HTR-8/SVneo (cell line): ENCODE results near the gene DNAI1.
"Not testable (repeated sequence)": the region's sequence is repeated elsewhere in the genome, so short reads cannot be mapped to it uniquely, and the experiment has no call there.

Experiments used
- DNase-seq: peaks from one replicate; pipeline ENCODE4 v3.0.0; 2011; ENCODE audit warnings: low spot score, mixed read lengths; ENCODE audit not compliant: insufficient read length
- FAIRE-seq: peaks from 2 replicates; lab custom pipeline; 2011; peaks lifted over from hg19 to GRCh38; lab: Jason Lieb, UNC

The DNAI1 gene

DNA sequence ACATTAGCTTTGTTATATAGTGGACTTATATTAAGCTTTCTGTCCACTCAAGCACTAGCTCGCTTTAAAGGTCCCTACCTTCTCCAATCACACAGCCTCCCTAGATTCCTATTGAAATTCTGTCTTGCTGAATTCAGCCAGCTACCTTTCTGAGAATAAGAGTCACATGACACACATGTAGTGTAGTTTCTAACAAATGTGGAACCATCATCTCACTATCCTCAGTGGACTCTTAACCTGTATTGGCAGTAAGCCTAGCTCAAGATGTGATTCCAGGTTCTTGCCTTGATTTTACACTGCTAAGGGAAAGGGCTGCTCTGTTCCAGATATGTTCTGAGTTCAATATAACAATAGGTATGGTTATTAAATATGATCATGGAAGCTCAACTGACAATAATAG, 11.7 kb upstream of the DNAI1 start:
- no peak for DNase-seq
- FAIRE-seq, result no peak

DNA sequence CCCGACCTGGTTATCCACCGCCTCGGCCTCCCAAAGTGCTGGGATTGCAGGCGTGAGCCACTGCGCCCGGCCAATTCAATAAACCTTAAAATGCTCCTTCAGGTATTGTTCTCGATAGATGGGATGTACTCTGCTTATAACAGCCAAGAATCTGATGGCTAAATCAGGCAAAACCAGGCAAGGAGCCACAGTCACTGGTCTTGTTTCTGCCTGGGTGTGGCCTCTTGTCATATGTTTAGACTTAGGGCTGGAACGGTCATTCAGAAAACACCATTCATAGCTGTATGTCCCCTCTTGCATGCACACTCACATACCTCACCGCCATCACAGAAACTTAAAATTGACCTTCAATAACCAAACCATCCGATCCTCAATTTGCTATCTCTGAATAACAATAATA, 8.0 kb upstream of the DNAI1 start:
- no peak for FAIRE-seq
- no peak for DNase-seq

DNA sequence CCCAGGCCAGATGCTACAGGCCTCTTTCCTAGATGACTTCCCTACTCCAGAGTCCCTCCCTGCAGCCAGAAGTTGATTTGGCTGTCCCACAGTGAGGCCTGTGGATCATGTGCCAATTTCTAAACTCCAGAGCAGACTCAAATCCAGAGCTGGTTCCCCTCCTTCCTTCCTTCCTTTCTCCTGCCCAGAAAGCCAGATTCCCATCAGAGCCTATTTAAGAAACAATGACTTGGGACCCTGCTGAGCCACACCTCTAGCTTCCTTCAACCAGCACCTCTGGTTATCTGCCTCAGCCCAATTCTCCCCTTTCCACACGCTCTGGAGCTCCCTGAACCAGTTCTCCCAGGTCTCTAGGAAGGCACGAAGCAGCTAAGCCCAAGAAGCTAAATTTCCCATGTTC, 7.5 kb upstream of the DNAI1 start:
- FAIRE-seq, result no peak

DNA sequence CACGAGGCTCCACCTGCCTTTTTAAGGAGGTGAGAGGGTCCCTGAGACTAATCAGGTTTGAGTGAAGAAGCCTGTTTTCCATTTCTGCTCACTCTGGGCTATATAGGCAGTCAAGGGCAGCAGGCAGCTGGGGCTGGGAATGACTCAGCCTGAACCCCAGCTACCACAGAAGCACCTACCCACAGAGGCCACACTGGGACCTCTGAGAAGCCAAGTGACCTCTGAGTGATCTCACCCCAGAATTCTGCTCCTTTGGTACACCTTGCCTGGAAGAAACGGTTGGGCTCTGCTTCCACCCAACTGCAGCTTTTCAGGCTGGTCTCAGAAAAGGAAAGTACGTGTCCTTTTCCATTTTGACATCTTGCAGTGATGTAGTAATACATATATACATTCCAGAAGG, 7.1 kb upstream of the DNAI1 start:
- FAIRE-seq (no peak), DNase-seq (no peak)

More for the DNA sequence above, 7.5 kb upstream of the DNAI1 start:
- no peak for DNase-seq

DNA sequence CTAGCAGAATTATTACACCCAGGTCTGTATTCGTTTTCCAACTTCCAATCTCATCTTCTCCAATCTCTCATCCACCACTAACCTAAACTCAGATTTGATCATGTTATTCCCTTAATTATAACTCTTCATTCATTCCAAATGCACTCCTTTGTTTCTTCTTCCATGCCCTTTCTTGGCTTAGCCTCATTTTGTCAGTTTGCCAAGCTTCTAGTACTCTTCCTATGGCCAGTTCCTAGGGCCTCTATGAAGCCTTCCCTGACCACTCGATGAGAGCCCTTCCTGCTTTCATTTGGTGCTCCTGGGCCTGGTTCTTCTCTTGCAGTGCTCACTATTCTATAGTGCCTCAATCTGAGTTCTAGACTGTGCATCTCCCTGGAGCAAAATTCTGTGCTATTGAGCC, 6.0 kb upstream of the DNAI1 start:
- FAIRE-seq, result no peak
- no peak for DNase-seq

DNA sequence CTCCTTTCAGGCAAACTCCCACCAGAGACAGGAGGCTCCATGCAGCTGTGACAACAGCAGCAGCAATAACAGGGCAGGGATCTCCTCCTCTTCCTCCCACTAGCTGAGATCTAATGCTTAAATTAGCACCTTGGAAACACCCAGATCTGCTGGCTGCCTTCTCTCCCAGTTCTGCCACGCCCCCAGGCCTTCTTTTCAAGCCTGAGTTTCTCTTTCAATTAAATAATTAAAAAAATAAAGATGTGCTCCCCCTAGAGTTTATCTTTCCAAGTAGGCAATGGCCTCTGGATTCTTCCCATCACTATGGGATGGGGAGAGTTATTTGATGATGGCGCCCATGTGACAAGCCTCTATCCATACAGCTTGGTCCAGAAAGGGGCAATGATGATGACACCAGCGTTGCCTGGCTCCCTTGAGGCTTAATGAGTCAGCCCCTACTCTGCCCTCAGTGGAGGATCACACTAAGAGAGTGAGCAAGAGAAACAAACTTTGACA, 4.0 kb upstream of the DNAI1 start:
- FAIRE-seq (no peak), DNase-seq (no peak)

DNA sequence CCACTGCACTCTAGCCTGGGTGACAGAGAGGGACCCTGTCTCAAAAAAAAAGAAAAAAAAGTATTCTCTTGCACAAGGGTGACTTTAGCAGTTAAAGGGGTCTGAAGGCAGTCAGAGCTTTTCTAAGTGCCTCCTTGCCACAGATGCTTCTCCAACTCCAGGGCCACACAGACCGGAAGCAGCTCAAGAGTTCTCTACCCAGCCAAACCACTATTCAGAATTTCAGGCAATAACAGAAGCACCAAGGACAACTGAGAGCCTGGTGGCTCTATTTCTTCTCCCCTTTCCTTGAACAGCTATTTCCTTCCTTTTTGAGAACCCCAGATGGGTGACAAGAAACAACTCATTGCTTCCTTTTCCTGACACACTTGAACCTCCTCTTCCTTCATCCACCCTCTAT, 2.5 kb upstream of the DNAI1 start:
- no peak for FAIRE-seq

DNA sequence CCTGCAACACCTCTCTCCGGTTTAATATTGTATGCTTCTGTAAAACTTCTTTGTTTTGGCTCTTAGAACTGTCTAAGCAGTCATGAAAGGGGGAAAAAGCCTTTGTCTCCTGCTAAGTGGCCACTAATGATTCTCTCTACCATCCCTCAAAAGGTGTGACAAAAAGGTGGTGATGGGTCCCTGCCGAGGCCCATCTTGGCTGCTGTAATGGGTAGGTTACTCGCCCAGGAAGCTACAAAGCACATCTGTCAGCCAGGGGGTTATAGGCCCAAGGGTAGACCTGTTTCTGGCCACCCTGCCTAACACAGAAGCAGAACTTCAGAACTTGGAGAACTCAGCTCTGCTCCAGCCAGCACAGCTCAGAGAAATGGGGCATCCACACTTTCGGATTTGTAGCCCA, 1.9 kb upstream of the DNAI1 start:
- FAIRE-seq (no peak), DNase-seq (no peak)

More for the DNA sequence above, 2.5 kb upstream of the DNAI1 start:
- DNase-seq, result no peak

DNA sequence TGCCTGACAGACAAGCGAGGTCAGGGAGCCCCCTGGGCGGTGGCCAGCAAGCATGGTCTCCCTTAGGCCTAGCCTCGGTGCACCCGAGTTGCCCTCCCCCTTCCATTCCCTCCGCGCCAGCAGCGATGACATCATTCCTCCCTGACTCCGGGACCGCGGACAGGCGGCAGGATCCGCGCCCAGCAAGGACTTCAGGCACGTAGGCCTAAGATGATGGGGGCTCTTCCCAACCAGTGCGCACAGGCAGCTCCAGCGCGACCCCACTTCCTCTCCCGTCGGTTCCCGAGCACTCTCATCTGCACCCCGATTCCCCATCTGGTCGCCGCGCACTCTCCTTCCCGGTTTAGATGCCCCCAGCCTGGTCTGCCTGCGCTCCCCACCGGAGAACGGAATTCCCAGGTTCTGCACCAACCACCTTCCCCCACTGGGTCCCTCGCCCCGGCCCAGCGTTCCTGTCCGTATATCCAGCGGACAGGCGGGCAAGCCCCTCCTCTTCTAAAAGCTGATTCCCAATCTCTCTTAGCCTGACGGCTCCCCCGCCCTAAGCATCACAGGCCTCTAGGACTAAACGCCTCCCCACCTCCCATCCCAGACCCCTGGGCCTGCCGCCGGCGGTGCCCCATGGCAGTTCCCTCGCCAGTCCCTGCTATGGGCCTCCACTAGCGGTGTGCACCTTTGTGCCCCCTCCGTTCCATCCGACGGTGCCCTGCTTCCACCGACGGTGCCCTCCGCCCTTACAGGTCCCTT, 1.2 kb upstream of the DNAI1 start:
- FAIRE-seq (no peak), DNase-seq (peak; percentile 61)

DNA sequence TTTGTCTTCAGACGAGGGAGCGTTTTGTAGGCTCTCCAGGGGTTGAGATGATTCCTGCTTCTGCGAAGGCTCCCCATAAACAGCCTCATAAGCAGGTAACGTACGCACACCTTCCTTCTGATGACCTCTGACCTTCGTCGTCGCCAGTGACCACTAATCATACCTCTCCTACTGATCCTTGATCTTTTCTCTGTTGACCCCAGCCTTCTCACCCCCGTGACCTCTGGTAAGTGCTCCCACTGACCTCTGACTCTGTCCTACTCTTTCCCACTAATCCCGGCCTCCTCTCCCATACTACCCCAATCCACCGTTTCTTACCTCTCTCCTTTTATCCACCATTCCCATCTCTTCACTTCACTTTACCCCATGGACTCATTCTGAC, 345 bp downstream of the DNAI1 start:
- no peak for FAIRE-seq
- DNase-seq, result no peak

DNA sequence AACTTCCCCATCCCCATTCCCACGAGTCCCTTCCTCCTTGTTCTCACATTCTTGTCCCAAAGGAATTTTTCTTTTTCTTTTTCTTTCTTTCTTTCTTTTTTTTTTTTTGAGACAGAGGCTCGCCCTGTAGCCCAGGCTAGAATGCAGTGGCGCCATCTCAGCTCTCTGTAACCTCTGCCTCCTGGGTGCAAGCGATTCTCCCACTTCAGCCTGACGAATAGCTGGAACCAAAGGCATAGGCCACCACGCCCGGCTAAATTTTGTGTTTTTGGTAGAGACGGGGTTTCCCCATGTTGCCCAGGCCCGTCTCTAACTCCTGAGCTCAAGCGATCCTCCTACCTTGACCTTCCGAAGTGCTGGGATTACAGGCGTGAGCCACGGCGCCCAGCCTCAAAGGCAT, 751 bp downstream of the DNAI1 start:
- no peak for FAIRE-seq

DNA sequence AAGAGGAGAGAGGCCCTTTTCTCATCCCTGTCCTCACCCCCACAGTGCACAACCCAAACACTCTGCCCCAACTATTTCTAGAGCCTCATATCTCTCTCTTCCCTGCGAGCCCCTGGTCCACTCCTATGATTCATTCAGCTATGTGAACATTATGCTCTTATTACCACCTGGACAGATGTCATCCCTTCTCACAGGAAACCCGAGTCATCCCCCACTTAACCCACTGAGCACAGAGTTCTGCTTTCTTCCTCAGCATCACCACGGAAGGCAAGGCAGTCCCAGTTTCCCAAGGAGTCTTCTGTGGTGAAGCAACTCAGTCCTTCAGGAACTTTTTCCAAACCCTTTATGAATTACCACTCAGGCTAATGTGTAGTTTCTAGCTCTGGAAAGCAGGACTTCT, 1.3 kb downstream of the DNAI1 start:
- no peak for DNase-seq
- no peak for FAIRE-seq

More for the DNA sequence above, 751 bp downstream of the DNAI1 start:
- no peak for DNase-seq

DNA sequence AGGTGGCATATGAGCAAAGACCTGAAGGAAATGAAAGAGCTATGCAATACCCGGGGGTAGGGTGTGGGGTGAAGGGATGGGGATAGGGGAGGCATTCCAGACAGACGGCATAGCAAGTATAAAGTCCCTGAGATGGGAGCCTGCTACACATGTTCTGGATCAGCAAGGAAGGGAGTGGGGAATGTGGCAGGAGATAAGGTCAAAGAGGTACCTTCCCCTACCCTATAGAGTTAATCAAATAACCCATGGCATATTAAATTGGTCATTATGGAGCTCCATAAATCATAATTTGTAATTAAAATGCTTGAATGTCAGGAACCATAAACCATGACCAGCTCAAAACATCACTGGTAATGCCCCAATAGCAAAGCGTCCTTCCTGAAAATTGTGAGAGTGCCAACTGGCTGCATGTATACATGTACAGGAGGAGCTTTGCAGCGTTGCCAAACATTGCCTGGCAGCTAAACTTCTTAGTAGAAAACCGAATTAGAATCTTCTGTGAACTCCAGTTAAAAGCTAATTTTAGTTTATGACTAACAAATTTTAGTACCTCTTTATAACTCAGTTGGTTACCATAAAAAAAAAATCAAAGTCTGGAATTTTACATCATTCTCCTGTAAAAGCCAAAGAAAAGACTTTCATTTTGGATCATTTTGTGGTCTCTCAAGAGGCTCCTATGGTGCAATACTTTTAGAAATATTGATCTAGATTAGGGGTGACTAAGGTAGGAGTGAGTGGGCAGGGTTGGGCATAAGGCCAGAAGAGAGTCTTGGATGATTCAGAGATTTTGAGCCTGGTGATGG, 4.7 kb downstream of the DNAI1 start:
- DNase-seq, result no peak
- no peak for FAIRE-seq

DNA sequence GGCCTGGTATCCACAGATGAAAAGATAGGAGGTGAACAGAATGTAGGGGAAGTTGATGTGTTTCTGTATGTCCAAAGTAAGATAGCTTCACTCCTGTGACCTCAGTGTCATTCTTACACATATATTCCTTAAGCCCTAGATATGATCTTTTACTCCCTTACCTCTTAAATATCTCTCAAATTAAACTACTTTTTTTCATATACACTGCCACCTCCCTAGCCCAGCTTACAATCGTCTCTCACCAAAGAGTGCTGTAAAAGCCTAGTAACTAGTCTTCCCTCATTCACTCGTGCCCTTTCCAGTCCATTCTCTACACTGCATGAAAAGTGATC, 5.3 kb downstream of the DNAI1 start:
- no peak for DNase-seq
- FAIRE-seq, result no peak

DNA sequence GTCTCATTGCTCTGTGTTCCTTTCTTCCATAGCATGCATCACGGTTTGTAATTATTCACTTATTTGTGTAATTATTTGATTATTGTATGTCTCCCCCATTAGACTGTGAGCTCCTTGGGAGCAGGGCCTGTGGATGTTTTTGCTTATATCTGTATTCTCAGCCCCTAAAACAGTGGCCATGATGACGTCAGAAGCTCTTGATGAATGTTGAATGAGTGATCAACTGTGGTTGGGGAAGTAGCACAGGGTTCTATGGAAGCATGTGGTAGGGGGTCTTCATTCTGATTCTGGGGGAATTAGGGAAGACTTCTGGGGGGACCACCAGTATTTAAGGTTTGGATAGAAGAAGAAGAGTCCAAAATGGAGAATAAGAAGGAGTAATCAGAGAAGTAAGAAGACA, 6.0 kb downstream of the DNAI1 start:
- no peak for FAIRE-seq

DNA sequence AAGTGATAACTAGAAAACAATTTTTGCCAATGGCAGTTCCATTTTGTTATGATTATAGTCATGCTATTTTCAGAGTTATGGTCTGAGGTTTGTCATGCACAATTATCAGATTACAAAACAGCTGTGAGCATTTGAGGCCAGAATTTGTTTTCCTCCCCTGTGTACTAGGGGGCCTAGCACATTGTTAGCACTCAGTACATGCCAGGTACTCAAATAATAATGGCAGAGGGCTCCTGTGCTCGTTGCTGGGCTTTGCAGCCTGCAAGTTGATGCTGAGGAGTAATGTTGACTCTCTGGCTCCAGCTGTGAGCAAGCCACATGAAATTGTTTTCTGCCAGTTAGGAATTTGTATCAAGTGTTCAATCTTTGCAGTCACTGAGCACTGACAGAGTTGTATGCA, 6.9 kb downstream of the DNAI1 start:
- DNase-seq (no peak), FAIRE-seq (no peak)

More for the DNA sequence above, 6.0 kb downstream of the DNAI1 start:
- DNase-seq, result no peak

DNA sequence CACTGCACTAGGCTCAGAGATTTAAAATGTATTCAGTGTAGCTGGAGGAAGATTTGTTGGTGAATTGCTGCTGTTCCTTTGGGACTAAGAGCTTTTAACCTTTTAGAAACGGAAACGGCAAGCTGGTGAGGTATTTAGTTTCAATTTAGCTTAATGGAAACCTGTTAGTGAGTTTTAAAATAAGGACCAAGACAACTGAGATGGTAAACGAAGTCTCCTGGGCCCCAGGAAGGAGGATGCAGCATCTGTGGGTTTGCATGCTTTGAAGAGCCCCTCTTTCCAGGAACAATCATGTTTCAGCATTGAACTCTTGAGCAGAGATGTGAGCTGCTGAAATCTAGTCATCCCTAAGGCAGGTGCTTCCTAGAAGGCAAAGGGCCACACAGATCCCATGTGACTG, 16.5 kb downstream of the DNAI1 start:
- DNase-seq, result no peak
- FAIRE-seq, result no peak

DNA sequence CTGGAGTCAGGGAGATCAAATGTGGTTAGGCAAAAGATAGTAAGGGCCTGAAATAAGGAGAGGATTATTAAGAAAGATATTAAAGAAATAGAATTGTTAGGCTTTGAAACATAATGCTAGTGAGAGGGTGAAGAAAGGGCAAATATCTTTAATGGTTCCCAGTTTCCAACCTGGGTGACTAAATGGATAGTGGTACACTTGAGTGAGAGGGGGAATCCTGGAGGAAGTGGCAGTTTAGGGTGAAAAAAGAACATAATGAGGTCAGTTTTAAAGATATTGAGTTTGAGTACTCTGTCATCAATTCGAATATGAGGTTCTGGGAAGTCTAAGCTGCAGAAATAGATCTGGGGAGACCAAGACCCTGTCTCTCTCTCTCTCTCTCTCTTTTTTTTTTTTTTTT, 18.9 kb downstream of the DNAI1 start:
- DNase-seq, result no peak
- no peak for FAIRE-seq

DNA sequence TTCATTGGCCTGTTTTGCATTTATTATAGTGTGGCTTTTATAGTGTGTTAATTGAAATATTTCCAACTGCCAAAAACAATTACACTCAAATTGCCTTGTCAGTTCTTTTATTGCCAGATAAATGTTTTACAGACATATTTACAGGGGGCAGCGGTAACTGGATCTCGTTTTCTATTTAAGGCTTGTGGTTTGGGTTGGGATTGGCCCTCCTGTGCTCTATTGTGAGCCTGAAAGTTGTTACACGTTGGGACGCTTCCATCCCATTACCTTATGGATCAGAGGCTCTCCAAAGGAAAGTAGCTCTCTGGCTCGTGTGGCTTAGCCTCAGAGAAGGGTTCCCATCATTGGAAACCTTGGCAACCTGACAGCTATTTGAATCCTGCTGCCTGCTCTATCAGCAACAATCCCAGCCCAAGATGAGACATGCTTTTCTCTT, 20.8 kb downstream of the DNAI1 start:
- DNase-seq, result no peak
- FAIRE-seq, result no peak

DNA sequence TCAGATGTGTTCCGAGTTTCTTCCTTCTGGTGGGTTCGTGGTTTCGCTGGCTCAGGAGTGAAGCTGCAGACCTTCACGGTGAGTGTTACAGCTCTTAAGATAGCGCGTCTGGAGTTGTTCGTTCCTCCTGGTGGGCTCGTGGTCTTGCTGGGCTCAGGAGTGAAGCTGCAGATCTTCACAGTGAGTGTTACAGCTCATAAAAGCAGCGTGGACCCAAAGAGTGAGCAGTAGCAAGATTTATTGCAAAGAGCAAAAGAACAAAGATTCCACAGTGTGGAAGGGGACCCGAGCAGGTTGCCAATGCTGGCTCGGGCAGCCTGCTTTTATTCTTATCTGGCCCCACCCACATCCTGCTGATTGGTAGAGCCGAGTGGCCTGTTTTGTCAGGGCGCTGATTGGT, 23.0 kb downstream of the DNAI1 start:
- not testable (repeated sequence) for FAIRE-seq, DNase-seq

DNA sequence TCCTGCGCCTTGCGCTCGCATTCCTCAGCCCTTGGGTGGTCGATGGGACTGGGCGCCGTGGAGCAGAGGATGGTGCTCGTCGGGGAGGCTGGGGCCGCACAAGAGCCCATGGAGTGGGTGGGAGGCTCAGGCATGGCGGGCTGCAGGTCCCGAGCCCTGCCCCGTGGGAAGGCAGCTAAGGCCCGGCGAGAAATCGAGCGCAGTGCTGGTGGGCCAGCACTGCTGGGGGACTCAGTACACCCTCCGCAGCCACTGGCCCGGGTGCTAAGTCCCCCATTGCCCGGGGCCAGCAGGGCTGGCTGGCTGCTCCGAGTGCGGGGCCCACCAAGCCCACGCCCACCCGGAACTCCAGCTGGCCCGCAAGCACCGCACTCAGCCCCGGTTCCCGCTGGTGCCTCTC, 24.1 kb downstream of the DNAI1 start:
- FAIRE-seq, DNase-seq: not testable (repeated sequence)

DNA sequence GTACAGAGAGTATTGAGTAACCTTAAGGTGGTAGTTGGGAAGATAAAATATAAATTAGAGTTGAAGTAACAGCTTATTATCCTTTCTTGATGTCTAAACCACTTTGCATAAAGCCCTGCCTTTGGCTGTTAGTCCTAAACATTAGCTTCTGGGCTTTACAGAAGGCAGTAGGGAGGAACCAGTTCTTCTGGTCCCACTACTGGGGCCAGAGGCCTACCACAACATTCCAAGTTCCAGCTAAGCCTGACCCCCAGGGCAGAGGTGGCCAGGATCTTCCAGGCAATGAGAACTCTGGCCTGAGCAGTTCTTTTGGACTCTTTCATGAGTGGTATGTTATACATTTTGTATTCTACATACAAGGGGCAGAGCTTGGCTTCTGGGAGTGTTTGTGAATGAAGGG, 26.1 kb downstream of the DNAI1 start:
- FAIRE-seq (no peak), DNase-seq (no peak)
